AML-193 (cell line): ENCODE measurements around the gene EIF3I.
"Not testable (repeated sequence)": the region's sequence is repeated elsewhere in the genome, so short reads cannot be mapped to it uniquely, and the experiment has no call there.

Experiments
- DNase-seq, 2 experiments: peaks; one replicate each; lab custom pipeline; 2025; lab: John Stamatoyannopoulos, UW

The EIF3I gene

DNA sequence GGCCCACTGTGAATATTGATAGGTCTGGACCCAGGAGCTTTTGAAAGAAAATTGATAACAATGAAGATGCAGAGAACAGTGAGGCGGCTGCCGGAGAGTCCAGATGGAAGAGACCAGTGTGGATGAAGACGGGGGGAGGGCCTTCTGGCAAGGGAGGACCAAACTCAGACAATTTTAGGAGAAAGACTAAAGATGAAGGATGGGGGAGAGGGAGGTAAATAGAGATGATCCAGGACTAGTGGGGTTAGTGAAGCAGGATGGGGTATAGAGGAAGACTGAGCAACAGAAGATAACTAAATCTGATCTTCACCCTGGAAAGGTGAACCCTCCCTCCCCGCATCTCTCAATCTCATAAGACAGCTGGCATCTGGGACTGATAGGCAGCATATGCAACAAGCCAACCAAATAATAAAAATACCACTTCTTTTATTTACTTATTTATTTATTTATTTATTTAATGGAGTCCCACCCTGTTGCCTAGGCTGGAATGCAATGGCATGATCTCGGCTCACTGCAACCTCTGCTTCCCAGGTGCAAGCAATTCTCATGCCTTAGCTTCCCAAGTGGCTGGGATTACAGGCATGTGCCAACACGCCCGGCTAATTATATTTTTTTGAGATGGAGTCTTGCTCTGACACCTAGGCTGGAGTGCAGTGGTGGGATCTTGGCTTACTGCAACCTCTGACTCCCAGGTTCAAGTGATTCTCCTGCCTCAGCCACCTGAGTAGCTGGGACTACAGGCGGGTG, 10.5 kb downstream of the EIF3I start:
- DNase-seq = no peak

DNA sequence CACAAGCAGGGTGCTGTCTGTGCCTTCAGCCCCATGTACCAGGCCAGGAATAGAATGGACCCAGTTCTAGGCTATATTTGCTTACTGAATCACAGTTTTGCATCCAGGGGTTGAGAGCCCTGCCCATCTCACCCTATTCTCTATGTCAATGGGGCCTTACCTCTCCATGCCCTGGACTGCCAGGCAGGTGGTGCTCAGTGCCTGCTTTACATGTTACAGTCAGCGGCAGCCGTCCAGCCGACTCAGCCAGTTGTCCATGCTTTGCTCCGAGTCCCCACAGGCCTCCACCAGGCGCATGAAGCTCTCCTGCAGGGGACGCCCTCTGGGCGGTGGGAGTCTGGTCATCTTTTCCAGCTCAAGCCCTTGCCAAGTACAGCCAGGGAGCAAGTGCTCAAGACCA, 12.6 kb downstream of the EIF3I start:
- DNase-seq = no peak

DNA sequence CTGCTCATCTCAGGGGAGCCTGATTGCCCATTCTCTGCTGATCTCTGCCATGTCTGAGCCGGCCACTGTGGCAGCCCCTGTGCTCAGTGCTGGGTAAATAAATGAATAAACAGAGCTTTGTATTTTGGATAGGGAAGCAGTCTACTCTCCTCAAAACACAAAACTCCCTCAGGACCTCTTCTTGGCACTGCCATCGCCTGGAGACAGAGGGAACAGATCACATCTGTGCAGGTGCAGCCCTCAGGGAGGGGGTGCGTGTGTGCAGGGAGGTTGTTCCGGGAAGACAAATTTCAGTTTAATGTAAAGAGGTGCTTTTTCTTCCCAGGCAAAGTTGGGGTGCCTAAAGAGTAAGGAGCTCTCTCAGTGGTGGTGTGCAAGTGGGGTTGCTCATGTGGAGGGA, 17.1 kb downstream of the EIF3I start:
- DNase-seq = no peak

DNA sequence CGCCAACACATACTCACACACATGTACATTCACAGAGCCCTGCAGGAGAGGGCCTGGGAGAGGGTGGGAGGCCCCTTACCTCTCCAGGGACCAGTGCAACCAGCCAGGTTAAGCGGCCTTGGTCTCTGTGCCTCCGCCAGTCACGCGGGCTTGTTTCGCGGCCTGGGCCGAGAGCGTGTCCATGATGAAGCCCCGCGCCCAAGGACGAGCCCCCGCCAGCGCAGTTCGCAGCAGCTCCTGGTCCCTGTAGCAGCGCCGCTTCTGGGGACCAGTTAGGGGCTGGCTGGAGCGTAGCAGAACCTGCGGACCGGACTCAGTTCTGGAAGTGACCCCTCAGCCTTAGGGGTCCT, 17.6 kb downstream of the EIF3I start:
- DNase-seq = no peak

DNA sequence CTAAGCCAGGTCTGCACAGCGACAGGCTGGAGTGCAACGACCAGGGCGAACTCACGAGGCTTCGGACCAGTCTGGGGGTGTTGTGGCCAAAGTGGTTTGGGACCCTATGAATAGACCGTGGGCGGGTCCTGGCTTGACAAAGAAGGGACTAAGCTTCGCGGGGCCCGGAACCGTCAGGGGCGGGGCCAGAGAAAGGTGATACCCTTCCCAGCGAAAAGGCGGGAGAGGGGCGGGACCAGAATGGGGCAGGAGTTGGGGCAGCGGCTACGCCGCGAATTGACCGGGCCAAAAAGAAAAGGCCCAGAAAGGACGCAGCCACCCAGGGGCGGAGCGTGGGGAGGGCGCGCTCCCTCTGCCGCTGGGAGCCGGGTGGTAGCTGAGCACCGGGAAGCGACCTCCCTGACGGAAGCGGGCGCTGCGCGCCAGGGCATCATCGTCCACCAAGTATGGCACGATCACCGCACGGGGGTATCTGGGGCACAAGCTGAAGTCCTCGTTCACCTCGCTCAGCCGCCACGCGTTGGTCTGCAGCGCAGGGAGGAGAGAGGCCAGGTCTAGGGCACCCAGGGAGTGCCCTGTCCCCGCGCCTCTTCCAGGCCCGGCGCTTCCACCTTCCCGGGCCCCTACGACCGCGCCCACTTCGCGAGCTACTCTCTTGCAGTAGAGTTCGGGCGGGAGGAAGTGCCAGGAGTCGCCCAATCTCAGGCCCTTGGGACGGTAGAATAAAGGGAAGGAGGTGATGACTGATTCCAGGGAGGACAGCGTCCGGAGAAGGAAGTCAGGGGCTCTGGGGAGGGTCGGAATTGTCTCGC, 18.1 kb downstream of the EIF3I start:
- peak; percentile 42 to 49 for DNase-seq

DNA sequence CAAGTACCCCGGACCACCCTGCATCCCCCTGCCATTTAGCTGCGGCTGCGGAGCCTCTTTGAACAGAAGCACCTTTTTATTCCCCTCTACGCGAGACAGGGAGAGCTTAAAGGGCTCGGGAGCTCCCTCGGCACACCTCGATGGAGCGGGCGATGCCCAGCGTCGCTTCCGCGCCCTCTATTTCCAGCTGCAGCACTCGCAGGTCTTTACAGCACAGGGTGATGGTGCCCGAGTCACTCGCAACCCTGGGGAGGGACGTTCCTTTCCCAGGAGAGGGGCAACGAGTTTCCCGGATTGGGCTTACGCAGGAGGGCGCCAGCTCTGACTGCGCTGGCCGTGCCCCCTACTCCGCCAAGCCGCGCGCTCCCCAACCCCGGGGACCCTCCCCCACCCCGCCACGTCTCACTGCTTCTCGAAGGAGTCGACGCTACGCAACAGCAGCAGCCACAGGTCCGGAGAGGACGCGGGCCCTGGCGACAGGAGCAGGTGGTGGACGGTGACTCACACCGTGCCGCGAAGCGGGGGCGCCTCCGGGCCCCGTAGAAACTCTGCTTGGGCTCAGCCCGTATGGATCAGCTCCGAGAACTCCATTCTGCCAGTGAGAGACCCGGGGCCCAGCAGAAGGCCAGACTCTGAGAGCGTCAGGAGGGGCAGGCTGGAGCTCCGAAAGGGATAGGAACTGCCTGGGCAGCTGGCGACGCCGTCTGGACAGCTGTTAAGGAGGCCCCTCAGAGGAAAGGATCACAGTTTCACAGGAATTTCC, 19.0 kb downstream of the EIF3I start:
- peak; percentile 8 to 17 for DNase-seq

DNA sequence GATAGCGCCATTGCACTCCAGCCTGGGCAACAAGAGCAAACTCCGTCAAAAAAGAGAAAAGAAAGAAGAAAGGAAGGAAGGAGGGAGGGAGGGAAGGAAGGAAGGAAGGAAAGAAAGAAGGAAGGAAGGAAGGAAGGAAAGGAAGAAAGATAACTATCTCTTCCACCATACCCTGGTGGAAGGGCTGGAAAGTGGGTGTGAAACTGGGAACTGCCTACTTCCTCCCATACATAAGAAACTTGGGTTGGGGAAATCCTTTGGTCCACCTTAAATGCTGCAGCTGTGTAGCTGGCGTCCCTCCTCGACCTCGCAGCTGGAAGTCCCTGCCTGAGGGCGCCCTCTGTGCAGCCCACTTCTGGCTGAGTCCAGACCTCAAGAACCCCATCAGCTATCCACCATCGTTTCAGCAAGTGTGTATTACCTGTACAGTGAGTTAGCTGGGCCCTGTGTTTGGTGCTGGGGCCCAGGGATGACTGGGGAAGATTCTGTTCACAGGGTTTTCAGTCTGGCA, 20.2 kb downstream of the EIF3I start:
- peak in 1 of 2 experiments; percentile 3 for DNase-seq

DNA sequence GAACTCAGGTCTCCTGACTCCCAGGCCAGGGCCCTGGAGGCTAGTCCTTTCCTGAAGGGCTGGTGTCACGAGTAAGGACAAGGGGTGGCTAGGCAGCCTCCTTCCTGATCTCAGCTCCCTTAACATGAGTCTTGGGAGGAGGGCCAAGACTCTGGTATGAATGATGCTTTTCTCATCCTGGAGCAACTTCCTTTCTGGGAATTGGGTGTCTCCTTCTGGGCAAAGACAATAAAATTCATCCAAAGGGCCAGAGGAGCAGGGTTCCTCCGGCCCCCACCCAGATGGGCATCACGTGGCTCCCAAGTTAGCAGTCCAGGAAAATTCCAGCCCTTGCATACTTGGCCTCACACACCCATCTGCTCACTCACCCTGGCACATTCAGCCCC, 24.7 kb downstream of the EIF3I start, which contains the start of gene FAM167B:
Gene FAM167B (plus strand): TSS at position 335 of the 386 bp plus-strand sequence. CDS start 200 bp downstream, outside the sequence.
- no peak for DNase-seq

DNA sequence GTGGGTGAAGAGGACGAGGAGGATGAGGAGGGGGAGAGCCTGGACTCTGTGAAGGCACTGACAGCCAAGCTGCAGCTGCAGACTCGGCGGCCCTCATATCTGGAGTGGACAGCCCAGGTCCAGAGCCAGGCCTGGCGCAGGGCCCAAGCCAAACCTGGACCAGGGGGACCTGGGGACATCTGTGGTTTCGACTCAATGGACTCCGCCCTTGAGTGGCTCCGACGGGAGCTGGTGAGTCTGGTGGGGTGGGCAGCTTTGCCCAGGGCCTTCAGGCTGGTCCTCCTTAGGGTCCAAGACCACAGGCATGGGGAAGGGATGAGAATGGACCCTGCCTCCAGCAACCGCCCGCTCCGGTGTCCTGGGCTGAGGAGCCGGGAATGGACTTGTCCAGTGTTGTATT, 25.2 kb downstream of the EIF3I start:
- DNase-seq = no peak

DNA sequence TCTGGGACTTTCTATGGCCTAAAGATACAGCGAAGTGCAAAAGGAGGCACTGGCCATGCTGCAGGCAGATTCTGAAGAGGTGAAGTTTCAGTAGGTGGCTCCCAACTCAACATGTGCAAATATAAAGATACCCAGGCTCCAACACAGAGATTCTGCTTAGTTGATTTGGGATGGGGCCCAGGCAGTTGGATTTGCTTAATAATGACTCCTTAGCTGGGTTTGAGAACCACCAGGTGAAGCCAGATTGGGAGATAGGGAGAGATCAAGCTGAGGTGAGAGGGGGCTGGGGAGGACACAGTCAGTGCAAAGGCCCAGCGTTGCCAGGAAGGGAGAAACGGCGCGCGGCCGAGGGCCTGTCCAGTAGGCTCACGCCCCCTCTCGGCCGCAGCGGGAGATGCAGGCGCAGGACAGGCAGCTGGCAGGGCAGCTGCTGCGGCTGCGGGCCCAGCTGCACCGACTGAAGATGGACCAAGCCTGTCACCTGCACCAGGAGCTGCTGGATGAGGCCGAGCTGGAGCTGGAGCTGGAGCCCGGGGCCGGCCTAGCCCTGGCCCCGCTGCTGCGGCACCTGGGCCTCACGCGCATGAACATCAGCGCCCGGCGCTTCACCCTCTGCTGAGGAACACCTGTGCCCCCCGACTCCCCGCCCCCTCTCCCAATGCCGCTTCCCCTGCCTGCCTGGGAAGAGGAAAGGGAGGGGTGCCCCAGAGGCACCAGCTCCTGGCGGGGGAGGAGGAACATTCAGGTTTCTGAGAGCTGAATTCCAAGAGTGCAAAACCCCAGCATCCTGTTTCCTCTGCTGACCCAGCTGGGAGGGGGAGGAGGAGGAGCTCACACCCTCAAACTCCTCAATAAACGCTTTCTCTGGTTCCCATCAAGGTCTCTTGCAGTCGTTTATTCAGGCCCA, 26.0 kb downstream of the EIF3I start:
- peak; percentile 41 to 55 for DNase-seq

DNA sequence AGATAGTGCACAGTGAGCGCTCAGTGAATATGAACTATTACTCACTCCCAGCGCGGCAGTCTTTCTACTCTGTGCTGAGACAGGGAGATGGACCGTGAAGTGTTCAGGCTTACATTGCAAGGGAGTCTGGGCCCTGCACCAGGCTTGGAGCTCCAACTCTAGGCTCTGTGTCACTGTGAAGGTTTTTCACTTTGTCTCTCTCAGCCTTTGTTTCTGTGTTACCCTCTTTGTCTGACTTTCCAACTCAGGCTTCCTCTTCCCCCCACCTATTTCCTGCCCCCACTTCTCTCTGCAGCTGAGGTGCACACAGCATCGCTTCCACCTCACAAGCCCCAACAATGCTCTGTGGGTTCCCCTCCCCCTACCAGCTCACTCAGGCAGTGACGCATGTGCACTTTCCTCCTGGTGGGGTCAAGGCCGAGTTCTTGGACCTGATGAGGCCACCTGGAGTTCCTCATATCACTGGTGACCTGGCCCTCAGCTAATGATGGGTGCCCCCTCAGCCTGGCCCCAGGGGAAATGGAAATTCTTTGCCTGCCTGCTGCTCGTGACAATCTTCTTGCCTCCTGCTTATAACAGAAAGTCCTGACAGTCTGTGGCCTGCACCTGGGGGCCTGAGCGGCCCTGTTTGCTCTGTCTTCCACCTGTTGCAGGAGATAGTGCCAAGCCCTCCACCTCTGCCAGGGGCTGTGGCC, 27.8 kb downstream of the EIF3I start:
- no peak for DNase-seq

DNA sequence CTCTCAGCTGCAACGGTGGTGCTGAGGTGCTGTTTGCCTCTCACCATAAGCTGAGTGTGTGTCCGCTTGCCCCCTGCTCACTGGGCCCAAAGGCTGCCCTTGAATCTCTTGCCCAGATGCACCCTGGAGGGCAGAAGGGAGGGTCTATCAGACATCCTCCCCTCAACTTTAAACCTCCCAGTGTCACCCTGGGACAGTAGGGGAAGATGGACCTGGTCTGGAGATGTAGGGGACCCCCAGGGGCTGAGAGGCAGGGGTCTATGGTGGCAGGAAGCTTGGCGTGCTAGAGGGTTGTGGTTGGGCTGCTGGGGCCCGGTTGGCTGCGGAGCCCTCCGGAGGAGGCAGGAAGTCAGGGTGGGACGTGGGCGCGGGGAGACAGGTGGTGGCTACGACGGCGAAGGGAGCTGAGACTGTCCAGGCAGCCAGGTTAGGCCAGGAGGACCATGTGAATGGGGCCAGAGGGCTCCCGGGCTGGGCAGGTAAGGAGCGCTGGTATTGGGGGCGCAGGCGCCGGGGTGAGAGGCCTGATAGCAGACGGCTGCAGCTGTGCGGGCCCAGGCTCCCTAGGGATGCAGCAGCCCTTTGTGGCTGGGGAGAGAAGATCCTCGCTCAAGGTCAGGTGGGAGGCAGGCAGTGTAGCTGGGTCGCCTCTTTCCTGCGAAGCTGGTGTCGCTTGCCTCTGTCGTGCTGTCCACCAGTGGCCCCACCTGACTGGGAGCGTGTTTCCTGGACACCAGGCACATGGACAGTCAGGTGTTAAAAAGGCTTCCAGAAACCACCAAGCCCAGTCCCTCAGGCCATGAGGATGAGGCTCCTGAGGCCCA, 28.9 kb downstream of the EIF3I start, which contains the start of gene LCK:
Gene LCK (plus strand): TSS at position 373 of the 824 bp plus-strand sequence. CDS start 23,065 bp downstream, outside the sequence.
- DNase-seq = no peak

DNA sequence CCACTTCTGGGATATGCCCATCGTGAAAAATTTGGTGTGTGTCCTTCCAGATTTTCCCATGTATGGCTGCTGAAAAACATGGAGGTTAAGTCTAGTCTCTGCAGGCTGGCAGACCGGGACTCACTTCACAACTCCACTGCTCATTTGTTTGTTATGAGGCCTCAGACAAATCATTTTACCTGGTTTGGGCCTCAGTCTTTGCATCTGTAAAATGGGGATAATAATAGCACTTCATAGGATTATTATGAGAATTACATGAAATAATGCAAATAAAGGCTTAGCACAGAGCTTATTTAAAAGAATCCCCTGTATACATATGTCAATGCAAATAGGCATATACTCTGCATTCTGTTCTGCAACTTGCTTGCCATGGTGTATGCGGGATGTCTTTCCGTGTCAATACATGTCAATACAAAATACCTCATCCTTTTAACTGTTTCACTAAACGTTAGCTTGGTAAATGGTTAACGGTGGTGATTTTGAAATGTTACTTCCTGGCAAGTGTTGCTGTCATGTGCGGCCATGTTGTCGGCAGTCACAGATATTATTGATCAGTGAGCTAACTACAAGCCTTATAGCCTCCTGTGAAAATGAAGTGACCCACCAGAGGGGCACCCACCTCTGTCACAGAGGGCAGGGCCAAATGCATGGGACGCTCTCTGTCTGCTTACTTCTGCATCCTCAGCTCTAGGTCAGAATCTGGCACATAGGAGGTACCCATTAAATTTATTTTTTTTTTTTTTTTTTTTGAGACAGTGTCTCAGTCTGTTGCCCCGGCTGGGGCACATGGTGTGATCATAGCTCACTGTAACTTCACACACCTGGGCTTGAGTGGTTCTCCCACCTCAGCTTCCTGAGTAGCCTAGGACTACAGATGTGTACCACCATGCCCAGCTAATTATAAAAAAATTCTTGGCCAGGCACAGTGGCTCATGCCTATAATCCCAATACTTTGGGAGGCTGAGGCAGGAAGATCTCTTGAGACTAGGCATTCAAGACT, 33.2 kb downstream of the EIF3I start:
- no peak for DNase-seq

DNA sequence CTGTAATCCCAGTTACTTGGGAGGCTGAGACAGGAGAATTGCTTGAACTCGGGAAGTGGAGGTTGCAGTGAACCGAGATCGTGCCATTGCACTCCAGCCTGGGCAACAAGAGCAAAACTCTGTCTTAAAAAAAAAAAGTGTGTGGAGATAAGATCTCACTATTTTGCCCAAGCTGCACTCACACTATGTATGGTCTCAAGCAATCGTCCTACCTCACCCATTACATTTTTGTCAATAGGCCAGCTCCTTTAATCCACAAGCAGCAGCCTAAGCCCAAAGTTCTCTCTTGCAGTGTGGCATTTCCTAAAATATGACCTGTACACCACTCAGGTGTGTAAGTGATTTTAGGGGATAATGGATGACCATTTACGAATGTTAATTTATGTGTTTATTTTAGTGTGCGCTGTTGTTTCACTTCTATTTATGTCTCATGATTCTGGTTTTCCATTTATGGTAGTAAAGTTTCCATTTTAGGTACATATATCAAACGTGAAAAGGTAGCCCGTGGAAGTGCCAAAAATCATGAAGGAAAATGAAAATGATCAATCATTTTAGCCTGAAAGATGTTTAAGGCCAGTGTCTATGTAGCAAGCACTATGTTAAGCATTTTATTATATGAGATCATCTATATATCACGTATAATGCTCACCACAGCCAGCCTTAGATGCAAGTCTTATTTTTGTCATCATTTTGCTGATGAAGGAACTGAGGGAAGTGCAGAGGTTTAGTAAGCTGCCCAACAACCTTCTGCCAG, 34.4 kb downstream of the EIF3I start:
- no peak for DNase-seq

DNA sequence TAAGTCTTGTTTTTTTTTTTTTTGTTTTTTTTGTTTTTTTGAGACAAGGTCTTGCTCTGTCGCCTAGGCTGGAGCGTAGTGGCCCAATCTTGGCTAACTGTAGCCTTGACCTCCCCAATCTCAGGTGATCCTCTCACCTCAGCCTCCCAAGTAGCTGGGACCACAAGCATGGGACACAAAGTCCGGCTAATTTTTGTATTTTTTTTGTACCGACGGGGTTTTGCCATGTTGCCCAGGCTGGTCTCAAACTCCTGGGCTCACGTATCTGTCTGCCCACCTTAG, 35.0 kb downstream of the EIF3I start:
- no peak for DNase-seq

DNA sequence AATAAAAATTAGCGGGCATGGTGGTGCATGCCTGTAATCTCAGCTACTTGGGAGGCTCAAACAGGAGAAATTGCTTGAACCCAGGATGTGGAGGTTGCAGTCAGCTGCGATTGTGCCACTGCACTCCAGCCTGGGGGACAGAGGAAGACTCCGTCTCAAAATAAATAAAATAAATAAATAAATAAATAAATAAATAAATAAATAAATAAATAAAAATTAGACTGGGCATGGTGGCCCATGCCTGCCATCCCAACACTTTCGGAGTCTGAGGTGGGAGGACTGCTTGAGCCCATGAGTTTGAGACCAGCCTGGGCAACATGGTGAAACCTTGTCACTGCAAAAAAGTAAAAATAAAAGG, 41.0 kb downstream of the EIF3I start:
- DNase-seq = not testable (repeated sequence)

DNA sequence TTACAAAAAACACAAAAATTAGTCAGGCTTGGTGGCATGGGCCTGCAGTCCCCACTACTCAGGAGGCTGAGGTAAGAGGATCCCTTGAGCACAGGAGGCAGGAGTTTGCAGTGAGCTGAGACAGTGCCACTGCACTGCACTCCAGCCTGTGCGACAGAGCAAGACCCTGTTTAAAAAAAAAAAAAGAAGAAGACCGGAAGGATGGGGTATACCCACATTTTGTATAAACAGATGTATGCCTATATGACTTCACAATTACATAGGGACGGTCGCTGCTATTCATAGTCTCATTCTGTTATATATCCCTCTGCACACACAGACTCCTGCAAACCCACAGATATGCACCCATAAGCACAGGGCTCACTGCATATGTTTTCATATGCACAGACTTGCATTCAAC, 41.5 kb downstream of the EIF3I start:
- DNase-seq = no peak

DNA sequence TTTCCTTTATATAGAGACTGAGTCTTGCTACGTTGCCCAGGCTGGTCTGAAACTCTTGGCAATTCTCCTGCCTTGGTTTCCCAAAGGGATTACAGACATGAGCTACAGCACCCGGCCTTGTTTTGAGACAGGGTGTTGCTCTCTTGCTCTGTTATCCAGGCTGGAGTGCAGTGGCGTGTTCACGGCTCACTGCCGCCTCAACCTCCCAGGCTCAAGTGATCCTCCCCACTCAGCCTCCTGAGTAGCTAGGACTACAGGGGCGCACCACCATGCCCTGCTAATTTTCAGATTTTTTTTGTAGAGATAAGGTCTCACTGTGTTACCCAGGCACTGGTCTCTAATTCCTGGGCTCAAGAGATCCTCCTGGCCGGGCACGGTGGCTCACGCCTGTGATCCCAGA, 43.6 kb downstream of the EIF3I start:
- DNase-seq = no peak
